HG03066 (cell line): ENCODE measurements around the gene MAPK8IP3.
"Not testable (repeated sequence)": the region's sequence is repeated elsewhere in the genome, so short reads cannot be mapped to it uniquely, and the experiment has no call there.

Experiments used
- ATAC-seq: cut with Tn5 transposase; IDR thresholded peaks from one replicate; pipeline ENCODE4 v1.9.1; 2021; ENCODE audit warnings: low read depth; ENCODE audit not compliant: unreplicated experiment

The MAPK8IP3 gene

GRCh38 chr16:1732071-1732470 lies 26.1 kb downstream of the MAPK8IP3 start:
- no peak for ATAC-seq

GRCh38 chr16:1732551-1732987 lies 26.6 kb downstream of the MAPK8IP3 start:
- not testable (repeated sequence) for ATAC-seq

- no peak for ATAC-seq
These were observed 28.1 kb downstream of the MAPK8IP3 start for GRCh38 chr16:1734123-1734522.

- ATAC-seq, result no peak
These were observed 28.8 kb downstream of the MAPK8IP3 start for GRCh38 chr16:1734816-1735215.

GRCh38 chr16:1740234-1740633 lies 34.2 kb downstream of the MAPK8IP3 start:
- ATAC-seq, result no peak

GRCh38 chr16:1740781-1741490 lies 34.9 kb downstream of the MAPK8IP3 start:
- no peak for ATAC-seq

- ATAC-seq, result no peak
These were observed 35.7 kb downstream of the MAPK8IP3 start for GRCh38 chr16:1741553-1742165.

- no peak for ATAC-seq
These were observed 37.7 kb downstream of the MAPK8IP3 start for GRCh38 chr16:1743376-1744337.

- no peak for ATAC-seq
These were observed 38.4 kb downstream of the MAPK8IP3 start for GRCh38 chr16:1744338-1744840.

GRCh38 chr16:1745181-1745899 lies 39.3 kb downstream of the MAPK8IP3 start:
- no peak for ATAC-seq

GRCh38 chr16:1745900-1746692 lies 40.1 kb downstream of the MAPK8IP3 start:
- ATAC-seq, result no peak

GRCh38 chr16:1746693-1747195 lies 40.7 kb downstream of the MAPK8IP3 start:
- no peak for ATAC-seq

GRCh38 chr16:1747934-1748333 lies 41.9 kb downstream of the MAPK8IP3 start:
- ATAC-seq, result no peak

GRCh38 chr16:1749152-1750117 lies 43.4 kb downstream of the MAPK8IP3 start:
- ATAC-seq, result no peak

GRCh38 chr16:1751946-1752345 lies 46.0 kb downstream of the MAPK8IP3 start:
- ATAC-seq, result no peak

- no peak for ATAC-seq
These were observed 46.9 kb downstream of the MAPK8IP3 start for GRCh38 chr16:1752853-1753252.

GRCh38 chr16:1754204-1754603 lies 48.2 kb downstream of the MAPK8IP3 start:
- no peak for ATAC-seq
